HFFc6 (cell line): ENCODE data around the gene BEST2. TPM values are rescaled to one million over a fixed set of nuclear protein-coding genes. Genes with fewer than 3 reads are reported as not detected.
"Not testable (repeated sequence)": the region's sequence is repeated elsewhere in the genome, so short reads cannot be mapped to it uniquely, and the experiment has no call there.

ENCODE experiments used
- DNase-seq: peaks from one replicate; pipeline ENCODE4 v3.0.0-alpha.2; 2018
- H3K27ac Mint-ChIP-seq: 2 replicates; pipeline ENCODE4 v1.8.0; 2020; ENCODE audit warnings: mild to moderate bottlenecking, mixed read lengths
- H3K27me3 Mint-ChIP-seq: 2 replicates; pipeline ENCODE4 v1.8.0; 2021; ENCODE audit warnings: mild to moderate bottlenecking, moderate library complexity, mixed read lengths; ENCODE audit not compliant: insufficient read depth
- H3K36me3 Mint-ChIP-seq: 2 replicates; pipeline ENCODE4 v1.8.0; 2021; ENCODE audit warnings: low read depth, mixed read lengths
- H3K4me1 Mint-ChIP-seq: 2 replicates; pipeline ENCODE4 v1.8.0; 2020; ENCODE audit warnings: low read depth, mixed read lengths
- H3K4me3 Mint-ChIP-seq: 2 replicates; pipeline ENCODE4 v1.8.0; 2020; ENCODE audit warnings: mild to moderate bottlenecking, moderate library complexity, mixed read lengths
- H3K9me3 Mint-ChIP-seq: 2 replicates; pipeline ENCODE4 v1.8.0; 2020; ENCODE audit warnings: mild to moderate bottlenecking, mixed read lengths
- CTCF ChIP-seq: fragments of 200-600 bp; sonication (generic); IDR thresholded peaks from 2 replicates; pipeline ENCODE4 v1.5.0; 2021; ENCODE audit warnings: antibody characterized with exemption, mild to moderate bottlenecking
- total RNA-seq, 6 experiments: library from RNA; stranded (reverse); fragmentation: NEBNext Ultra II Directional; extraction: Animal tissue kit (Norgen Biotek cat#: 25700); gene quantifications; 2 replicates in 1 of 6; 3 replicates in 5 of 6; pipeline ENCODE4 v1.2.3, GENCODE V29; 2021

Gene BEST2
- total RNA-seq, 6 experiments from 2014 or later = not detected

GRCh38 chr19:12708641-12709040 is 43.0 kb upstream of the BEST2 start:
- H3K27ac Mint-ChIP-seq = no peak overlapping the region
- no peaks in the 10 kb centered on the region for H3K4me1 Mint-ChIP-seq
- DNase-seq = no peak
- no peaks in the 10 kb centered on the region for H3K9me3 Mint-ChIP-seq
- TF ChIP-seq CTCF = no peak
- no peak overlapping the region for H3K4me3 Mint-ChIP-seq
- peaks cover 21% of the 10 kb centered on the region for H3K36me3 Mint-ChIP-seq
- no peaks in the 10 kb centered on the region; the same call in 1 of the 2 replicates for H3K27me3 Mint-ChIP-seq

- H3K27me3 Mint-ChIP-seq = no peaks in the 10 kb centered on the region; the same call in 1 of the 2 replicates
Observed at GRCh38 chr19:12711187-12711586, 40.4 kb upstream of the BEST2 start.

GRCh38 chr19:12712077-12712476 is 39.5 kb upstream of the BEST2 start:
- H3K27me3 Mint-ChIP-seq, H3K4me3 Mint-ChIP-seq, H3K27ac Mint-ChIP-seq, H3K9me3 Mint-ChIP-seq, H3K4me1 Mint-ChIP-seq, DNase-seq: not testable (repeated sequence)
- peaks cover 16% of the 10 kb centered on the region; the same call in 1 of the 2 replicates for H3K36me3 Mint-ChIP-seq
- TF ChIP-seq CTCF = peak; percentile 67

More at GRCh38 chr19:12711187-12711586, 40.4 kb upstream of the BEST2 start:
- Mint-ChIP-seq H3K4me3 (no peak overlapping the region), H3K36me3 (peaks cover 16% of the 10 kb centered on the region; the same call in 1 of the 2 replicates), H3K9me3 (no peaks in the 10 kb centered on the region), H3K27ac (no peak overlapping the region), H3K4me1 (no peaks in the 10 kb centered on the region)
- DNase-seq = no peak
- no peak for TF ChIP-seq CTCF

GRCh38 chr19:12713304-12713703 is 38.3 kb upstream of the BEST2 start:
- H3K36me3 Mint-ChIP-seq = peaks cover 17% of the 10 kb centered on the region; the same call in 1 of the 2 replicates
- DNase-seq, H3K4me1 Mint-ChIP-seq, H3K27ac Mint-ChIP-seq, H3K9me3 Mint-ChIP-seq, H3K27me3 Mint-ChIP-seq, H3K4me3 Mint-ChIP-seq: not testable (repeated sequence)

- H3K4me1 Mint-ChIP-seq = peaks cover 16% of the 10 kb centered on the region
- no peak overlapping the region for H3K4me3 Mint-ChIP-seq
- peaks cover 24% of the 10 kb centered on the region for H3K36me3 Mint-ChIP-seq
- H3K27me3 Mint-ChIP-seq = peaks cover 3% of the 10 kb centered on the region; the same call in 1 of the 2 replicates
- DNase-seq = no peak
- no peaks in the 10 kb centered on the region for H3K9me3 Mint-ChIP-seq
- TF ChIP-seq CTCF = no peak
- H3K27ac Mint-ChIP-seq = no peak overlapping the region
Observed at GRCh38 chr19:12715102-12715501, 36.5 kb upstream of the BEST2 start.

GRCh38 chr19:12715929-12716328 is 35.7 kb upstream of the BEST2 start:
- no peak overlapping the region for H3K27ac Mint-ChIP-seq
- peaks cover 3% of the 10 kb centered on the region for H3K27me3 Mint-ChIP-seq
- no peaks in the 10 kb centered on the region for H3K9me3 Mint-ChIP-seq
- no peak for TF ChIP-seq CTCF
- no peak overlapping the region for H3K4me3 Mint-ChIP-seq
- DNase-seq = no peak
- H3K4me1 Mint-ChIP-seq = peaks cover 22% of the 10 kb centered on the region
- H3K36me3 Mint-ChIP-seq = peaks cover 30% of the 10 kb centered on the region
